Astrocyte of the cerebellum (primary cell): ENCODE measurements around the gene PRDM16.

ENCODE experiments used
- DNase-seq: peaks from one replicate; pipeline ENCODE4 v3.0.0-alpha.2; 2011; ENCODE audit warnings: low read depth
- H3K4me3 ChIP-seq: 2 replicates; pipeline ENCODE4 v1.5.1; 2011; ENCODE audit warnings: mild to moderate bottlenecking, low read depth, low read length, moderate library complexity
- in situ Hi-C: cut with HindIII; loops from 2 replicates; pipeline ENCODE4 v1.10.0; 2017; ENCODE audit warnings: low sequenced_read_pairs
- TF ChIP-seq, protein P1 (sequence below): IDR thresholded peaks from 2 replicates; pipeline ENCODE4 v1.5.1; 2012; ENCODE audit warnings: low read length, low read depth, moderate library complexity, mild to moderate bottlenecking; ENCODE audit errors: missing control alignments

The PRDM16 gene

GRCh38 chr1:3405491-3405890 lies 336.5 kb downstream of the PRDM16 start:
- in situ Hi-C loops: loop anchor here (5.0 to 10.0 kb wide), 3 partner anchors 71 to 228 kb away; no protein-coding TSS in a partner anchor
- TF ChIP-seq, protein P1, sequence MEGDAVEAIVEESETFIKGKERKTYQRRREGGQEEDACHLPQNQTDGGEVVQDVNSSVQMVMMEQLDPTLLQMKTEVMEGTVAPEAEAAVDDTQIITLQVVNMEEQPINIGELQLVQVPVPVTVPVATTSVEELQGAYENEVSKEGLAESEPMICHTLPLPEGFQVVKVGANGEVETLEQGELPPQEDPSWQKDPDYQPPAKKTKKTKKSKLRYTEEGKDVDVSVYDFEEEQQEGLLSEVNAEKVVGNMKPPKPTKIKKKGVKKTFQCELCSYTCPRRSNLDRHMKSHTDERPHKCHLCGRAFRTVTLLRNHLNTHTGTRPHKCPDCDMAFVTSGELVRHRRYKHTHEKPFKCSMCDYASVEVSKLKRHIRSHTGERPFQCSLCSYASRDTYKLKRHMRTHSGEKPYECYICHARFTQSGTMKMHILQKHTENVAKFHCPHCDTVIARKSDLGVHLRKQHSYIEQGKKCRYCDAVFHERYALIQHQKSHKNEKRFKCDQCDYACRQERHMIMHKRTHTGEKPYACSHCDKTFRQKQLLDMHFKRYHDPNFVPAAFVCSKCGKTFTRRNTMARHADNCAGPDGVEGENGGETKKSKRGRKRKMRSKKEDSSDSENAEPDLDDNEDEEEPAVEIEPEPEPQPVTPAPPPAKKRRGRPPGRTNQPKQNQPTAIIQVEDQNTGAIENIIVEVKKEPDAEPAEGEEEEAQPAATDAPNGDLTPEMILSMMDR: no peak
- DNase-seq: no peak
- H3K4me3 ChIP-seq: no peak overlapping the region

- TF ChIP-seq, protein P1: no peak
- DNase-seq: no peak
- H3K4me3 ChIP-seq: no peak overlapping the region
- in situ Hi-C loops: loop anchor here (5.0 to 10.0 kb wide), 3 partner anchors 71 to 229 kb away; no protein-coding TSS in a partner anchor
Observed at GRCh38 chr1:3405974-3406867, 337.2 kb downstream of the PRDM16 start.

DNA sequence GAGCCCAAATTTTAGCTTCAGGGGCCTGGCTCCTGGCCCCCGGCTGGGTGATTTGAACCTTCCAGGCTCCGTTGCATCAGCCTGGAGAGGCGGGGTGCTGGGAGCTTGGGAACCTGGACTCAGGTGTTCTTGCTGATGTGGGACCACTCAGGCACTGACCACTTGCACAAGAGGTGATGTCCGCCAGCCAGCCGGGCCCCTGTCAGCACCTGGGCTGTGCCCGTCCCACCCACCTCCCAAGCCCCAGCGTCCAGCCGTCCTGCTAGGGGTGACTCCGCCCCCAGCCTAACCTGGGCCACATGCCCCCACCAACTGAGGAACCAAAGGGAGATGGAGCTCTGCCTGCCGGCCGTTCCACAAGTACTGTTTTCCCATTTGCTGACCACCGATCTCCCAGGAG lies 338.0 kb downstream of the PRDM16 start:
- in situ Hi-C loops: loop anchor here (5.0 to 10.0 kb wide), 3 partner anchors 72 to 230 kb away; no protein-coding TSS in a partner anchor
- TF ChIP-seq, protein P1: no peak
- DNase-seq: no peak
- H3K4me3 ChIP-seq: no peak overlapping the region

DNA sequence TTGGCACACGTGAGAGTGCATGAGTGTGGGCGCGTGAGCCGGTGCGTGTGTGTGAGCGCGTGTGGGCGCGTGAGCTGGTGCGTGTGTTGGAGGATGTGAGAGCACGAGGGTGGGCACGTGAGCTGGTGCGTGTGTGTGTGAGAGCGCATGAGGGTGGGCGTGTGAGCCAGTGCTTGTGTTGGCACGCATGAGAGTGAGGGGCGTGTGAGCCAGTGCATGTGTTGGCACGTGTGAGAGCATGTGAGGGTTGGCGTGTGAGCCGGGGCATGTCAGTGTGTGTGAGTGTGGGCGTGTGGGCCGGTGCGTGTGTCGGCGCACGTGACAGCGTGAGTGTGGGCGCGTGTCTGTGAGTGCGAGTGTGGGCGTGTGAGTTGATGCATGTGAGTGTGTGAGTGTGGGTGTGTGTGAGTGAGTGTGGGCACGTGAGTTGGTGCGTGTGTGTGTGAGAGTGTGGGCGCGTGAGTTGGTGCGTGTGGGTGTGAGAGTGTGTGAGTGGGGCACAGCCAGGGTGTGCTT lies 339.8 kb downstream of the PRDM16 start:
- in situ Hi-C loops: loop anchor here (5.0 to 10.0 kb wide), 3 partner anchors 74 to 232 kb away; no protein-coding TSS in a partner anchor
- no peak overlapping the region for H3K4me3 ChIP-seq
- TF ChIP-seq, protein P1: no peak
- no peak for DNase-seq

- TF ChIP-seq, protein P1: no peak
- in situ Hi-C loops: loop anchor here (5.0 to 10.0 kb wide), 3 partner anchors 75 to 232 kb away; no protein-coding TSS in a partner anchor
- DNase-seq: no peak
- no peak overlapping the region for H3K4me3 ChIP-seq
Observed at GRCh38 chr1:3409366-3410141, 340.6 kb downstream of the PRDM16 start.
